PC-3 (cell line): ENCODE results near the gene SNX2.

ENCODE experiments used
- CTCF ChIP-seq: fragments of 300-600 bp; sonication (generic); conservative IDR thresholded peaks from 2 replicates; pipeline ENCODE4 v1.5.1; 2017; ENCODE audit warnings: antibody characterized with exemption, low read depth, mild to moderate bottlenecking, low read length
- EZH2 ChIP-seq: fragments of 300-600 bp; sonication (generic); IDR thresholded peaks from one replicate; pipeline ENCODE4 v1.6.1; 2017; ENCODE audit warnings: antibody characterized with exemption, mild to moderate bottlenecking, low read length; ENCODE audit not compliant: unreplicated experiment

DNA sequence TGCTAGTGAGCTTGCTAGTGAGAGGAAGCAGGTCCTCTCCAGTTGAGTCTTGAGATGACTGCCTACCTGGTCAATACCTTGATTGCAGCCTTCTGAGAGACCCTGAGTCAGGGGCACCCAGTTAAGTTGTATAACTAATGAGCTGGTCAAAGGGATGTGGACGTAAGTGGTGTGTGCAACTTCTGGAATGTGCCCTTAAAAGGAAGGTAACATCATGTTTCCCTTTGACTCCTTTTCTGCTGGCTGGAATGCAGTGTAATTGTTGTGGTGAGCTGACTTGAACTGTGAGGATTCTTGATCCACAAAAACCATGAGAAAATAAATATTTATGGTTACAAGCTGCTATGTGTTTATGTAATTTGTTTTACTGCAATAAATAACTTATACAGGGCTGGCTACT lies 2.4 kb upstream of the SNX2 start:
- no peak for TF ChIP-seq CTCF
- no peak for TF ChIP-seq EZH2
